GM19452 (cell line): ENCODE data around the gene HOXC9.

Experiments
- ATAC-seq: cut with Tn5 transposase; IDR thresholded peaks from one replicate; pipeline ENCODE4 v1.9.1; 2021; ENCODE audit not compliant: unreplicated experiment

The HOXC9 gene

DNA sequence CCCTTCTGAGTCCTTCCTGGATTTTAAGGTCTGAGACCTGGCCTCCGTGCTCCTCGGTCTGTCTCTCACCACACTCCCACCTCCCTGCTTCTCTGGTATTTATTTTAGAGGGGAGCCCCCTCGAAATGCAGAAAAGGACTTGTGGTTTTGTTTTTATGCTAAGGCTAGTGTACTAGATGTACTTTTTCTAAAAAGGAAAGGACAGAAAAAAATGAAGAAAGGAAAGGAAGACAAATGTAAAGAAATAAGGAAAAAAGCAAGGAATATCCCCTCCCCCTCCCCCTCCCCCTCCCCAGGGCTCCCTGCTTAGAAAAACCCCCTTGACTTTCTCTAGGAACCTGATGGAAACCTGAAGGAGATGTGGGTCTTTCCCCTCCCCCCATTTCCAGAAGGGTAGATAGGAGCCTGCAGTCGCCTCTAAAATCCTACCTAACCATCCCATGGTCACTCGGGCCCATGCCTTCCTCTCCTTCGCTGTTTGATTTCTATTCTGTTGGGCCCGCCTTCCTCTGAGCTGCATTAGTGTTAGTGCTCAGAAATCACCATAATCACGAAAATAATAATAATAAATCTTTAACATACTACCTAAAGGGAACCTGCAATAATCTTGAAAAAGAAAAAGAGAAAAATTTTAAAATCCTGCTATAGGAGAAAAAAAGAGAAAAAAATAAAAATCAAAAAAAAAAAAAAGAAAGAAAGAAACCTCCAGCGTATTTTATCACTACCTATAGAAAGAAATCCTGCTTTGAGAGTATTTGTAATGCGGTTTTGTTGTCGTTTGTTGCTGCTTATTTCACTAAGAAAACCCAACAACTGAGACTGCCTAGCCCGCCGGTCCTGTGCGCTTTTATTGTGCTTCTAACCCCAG, 11.9 kb downstream of the HOXC9 start:
- no peak for ATAC-seq

DNA sequence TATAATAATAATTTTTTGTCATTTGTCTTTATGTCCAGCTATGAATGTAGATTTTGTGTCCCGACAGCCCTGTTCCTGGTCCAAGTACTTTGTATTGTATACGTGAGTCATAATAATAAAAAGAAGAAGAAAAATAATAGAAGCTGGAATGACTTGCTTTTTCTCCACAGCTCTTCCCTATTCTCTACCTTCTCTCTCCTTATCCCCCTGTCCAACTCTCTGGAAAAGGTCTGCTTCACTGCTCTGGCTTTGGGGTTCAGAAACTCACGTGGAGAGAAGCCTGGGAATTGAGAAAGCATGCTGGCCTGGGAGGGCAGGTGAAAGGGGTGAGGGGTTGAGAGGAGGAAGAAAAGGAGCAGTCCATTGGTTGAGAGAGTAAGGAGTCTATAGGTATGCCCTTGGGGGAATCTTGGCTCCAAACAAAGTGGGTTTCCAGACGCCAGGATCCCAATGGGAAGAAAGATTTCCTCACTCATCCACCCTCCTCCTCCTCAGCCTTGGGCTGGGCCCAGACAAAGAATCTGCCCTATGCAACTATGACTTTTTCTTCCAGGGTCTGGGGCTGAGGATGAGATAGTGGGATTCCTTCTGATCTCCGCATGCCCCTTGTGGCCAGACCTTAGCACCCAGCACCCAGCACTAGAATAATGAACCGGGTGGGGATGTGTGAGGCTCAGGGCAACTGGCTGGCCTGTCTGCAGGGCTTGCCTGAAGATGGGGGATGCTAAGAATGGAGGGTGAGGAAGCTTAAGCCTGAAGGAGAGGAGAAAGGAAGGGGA, 12.9 kb downstream of the HOXC9 start:
- ATAC-seq, result no peak

DNA sequence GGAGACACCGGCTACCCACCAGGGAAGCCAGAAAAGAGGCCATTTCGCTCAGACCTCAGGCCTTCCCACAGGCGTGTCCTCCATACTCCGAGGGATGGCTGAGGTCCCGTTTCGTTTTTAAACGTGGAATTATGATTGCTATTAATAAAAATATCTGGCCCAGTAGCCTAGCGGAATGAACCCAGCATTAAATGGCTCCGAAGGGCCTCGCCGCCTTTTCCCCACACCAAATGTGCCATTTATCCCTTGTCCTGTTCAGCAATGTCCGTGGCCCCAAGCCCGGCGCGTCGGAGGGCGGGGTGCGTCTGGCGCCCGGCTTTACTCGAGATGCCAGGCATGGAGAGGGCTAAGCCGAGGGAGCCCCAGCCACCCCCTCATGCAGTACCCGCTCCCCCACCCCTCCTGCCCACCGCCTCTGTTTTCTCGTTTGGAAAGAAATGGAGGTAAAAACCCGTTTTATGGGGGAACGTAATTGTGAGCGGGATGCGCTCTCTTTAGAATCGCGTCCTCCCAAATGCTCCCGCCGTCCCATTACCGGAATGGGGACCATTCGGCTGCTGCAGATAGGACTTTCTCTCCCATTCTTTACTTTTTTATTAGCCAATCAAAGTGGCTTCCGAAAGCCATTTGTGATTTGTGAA, 14.5 kb downstream of the HOXC9 start:
- no peak for ATAC-seq

DNA sequence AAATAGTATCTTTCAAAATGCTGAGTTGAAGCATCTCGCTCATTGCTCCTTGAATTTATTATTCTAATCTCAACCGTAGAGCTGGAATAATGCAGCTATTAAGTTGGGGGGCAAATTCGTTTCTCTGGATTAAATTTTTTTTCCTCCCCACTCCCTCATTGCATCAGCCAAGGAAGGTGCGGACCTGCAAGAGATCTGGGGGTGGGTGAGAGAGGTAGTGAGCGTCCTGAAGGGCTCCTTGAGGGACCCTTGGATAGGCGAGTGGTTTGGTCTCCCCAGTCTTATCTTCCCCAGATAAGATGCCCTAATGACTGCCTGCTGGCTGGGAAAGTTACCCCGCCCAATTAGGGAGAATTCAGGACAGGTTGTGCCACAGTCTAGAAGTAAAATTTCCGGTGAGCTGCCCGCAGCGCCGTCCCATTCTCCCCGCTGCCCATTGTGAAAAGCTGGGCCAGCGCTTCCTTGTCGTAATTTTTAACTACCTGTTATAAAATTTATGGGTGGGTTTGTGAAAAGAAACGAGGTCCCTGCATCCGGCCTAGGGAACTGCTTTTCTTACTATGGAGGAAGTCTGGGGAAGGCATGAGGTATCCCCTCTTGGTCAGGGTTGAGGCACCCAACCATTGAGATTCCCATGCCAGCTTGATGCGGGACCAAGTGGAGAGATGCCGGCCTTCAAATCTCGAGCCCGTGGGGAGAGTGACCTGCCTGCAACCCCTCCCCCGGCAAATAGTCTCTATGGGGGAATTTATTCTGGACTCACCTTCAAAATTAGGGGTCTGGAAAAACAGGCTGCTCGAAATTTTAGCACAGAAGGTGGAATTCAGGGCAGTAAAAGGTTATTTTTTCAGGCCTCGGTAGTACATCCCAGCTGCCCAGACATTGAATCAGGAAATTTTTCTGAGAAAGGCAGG, 15.3 kb downstream of the HOXC9 start:
- no peak for ATAC-seq

DNA sequence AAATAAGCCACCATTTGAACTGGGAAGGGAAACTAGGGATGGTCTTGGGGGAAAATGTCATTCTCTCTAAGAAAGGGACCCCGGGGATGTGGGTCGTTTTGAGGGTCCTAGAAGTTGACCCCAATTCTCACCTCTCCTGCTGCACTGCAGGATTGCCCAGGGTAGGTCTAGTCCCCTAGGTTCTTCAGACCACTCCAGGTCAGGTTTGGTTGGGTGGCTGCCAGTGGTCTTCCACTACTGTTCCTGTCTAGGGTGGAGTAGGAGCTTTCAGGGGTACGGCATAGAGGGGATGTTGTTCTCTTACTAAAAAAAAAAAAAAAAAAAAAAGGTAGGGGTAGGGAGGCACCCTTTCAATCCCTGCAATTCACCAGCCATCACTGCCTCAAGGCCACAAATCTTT, 16.1 kb downstream of the HOXC9 start:
- no peak for ATAC-seq

DNA sequence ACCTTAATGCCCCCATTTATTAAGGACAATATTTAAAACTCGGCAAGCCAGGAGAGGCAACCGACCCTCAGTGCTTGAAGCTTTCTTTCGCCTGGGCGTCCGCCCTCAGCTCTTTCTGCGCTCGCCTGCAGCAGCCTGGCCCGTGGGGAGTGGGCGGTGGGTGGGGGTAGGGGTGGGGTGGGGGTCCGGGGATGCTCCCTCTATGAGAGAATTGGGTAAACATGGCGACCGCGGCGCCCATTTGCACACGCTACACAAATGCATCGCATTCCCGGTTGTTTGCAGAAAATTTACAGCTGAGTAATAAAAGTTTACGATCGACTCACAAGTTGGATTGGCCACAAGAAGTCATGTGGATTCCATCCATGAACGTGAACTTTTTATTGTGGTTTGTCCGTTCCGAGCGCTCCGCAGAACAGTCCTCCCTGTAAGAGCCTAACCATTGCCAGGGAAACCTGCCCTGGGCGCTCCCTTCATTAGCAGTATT, 16.6 kb downstream of the HOXC9 start:
- ATAC-seq, result no peak

DNA sequence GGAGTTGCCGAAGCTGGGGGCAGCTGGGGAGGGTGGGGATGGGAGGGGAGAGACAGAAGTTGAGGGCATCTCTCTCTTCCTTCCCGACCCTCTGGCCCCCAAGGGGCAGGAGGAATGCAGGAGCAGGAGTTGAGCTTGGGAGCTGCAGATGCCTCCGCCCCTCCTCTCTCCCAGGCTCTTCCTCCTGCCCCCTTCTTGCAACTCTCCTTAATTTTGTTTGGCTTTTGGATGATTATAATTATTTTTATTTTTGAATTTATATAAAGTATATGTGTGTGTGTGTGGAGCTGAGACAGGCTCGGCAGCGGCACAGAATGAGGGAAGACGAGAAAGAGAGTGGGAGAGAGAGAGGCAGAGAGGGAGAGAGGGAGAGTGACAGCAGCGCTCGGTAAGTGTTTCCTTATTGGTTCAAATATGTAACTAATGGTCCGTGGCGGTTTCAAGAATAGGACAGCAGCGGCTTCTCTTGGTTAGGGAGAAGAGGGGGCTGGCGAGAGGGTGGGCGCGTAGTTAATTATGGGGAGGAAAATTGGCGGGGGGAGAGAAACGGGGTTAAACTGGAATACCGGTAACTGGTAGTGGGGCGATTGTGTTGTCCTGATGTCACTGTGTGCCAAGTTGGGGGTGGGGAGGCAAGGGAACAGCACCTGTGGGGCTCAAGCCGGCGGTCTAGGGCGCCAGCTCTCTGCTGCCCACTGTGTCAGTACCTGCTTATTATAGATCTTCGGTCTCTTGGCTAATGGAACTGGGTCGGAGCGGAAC, 17.2 kb downstream of the HOXC9 start:
- ATAC-seq, result peak; percentile 18

DNA sequence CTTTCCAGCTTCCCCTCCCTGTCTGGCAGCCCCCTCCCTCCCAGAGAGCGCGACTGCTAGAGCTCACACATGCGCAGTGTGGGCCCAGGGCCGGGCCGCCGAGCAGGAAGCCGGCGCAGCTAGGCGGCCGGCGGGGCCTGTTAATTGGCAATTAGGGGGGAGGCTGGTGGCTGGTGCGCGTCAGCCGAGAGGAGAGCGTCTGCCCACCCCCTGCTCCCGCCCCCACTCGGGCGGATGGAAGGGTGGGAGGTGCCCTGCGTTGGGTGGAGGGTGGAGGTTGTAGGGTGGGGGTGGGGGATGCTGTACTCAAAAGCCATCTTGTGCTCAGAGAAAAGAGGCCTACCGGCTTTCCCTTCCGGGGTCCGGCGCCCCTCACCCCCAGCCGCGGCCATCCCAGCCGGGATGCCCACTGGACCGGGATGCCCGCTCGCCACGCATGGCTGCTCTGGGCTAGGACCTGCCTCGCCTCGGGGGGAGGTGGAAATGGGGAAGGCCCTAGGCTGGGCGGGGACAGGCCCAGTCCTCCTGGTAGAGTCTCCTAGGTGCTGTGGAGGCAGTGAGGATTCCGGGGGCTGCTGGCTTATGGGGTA, 18.0 kb downstream of the HOXC9 start:
- peak; percentile 80 for ATAC-seq

DNA sequence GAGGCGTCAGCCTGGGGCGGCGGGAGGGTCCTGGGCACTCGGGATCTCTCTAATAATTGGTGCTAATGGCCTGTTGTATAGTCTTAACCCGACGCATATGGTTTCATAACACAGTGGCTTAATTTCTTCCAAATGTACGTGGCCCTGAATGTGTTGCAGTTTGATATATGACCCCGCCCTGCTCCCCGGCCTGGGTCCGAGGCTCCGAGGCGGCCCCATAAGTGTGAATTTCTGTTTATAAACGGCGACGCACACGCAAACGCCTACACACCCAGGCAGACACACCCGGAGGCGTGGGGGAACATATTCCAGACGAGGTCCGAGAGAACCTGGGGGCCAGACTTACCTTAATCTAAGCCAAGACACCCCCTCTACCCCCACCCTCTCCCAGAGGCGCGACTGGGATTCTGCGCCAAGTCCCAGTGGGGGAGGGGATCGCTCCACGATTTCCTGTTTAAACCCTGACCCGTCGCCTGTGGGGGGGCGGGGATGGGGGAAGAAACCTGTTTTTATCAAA, 18.6 kb downstream of the HOXC9 start:
- no peak for ATAC-seq

DNA sequence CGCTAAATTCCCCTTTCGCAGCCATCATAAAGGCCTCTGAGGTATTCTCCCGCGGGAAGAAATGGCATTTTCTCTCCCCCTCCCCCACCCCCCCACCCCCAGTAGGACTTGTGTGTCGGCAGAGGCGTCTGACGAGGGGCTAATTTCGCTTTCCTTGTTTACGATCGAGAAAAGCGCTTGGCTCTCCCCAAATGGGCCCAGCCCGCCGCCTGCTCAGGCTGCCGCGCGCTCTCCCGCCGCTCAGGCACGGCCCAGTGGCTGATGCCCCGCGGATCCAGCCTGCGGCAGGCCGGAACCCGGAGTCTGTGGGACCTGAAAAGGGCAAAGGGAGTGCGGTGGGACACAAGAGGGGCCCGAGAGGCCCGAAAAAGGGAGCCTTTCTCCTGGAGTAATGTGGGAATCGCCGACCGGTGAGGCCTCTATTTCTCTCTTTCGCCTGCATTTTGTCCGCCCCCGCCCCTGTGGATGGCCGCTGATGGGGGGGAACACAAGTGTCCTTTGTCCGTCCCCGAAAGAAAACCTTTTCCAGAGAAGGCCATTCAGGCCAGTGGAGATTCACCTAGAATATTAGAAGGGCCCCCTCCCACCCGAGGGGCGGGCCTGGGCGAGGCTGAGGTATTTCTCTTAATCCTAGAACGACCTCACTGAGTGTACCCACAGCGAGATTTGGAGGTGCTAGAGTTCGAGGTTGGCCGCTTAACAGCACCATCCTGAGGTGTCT, 19.3 kb downstream of the HOXC9 start:
- ATAC-seq, result no peak

DNA sequence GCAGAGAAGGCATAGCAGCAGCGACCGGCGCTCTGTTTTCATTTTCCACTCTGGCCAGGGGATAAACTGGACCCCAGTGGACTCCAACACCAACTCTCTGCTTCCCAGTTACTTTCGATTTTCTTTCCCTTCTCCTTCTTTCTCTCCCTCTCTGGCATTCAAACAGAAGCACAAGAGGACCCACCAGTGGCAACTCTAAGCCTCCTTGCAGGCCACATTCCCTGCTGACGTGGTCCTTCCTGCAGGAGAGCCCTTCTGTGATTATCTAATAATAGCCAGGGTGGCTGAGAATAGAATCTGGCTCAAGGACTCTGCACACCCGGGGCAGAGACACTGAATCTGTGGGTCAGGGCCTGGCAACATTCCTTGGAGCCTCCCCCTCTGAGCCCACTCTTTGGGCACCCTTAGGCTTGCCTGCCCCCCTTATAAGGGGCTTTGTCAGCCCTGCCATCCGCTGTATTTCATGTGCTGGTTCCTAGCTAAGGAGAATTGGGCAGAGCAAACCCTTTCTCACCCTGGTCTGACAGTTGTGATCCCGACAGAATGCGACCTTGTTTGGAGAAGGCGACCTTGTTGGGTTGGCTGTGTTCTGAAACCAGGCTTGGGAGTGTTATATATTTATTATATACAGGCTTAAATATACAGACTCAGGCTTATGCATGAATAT, 20.1 kb downstream of the HOXC9 start:
- ATAC-seq, result no peak

DNA sequence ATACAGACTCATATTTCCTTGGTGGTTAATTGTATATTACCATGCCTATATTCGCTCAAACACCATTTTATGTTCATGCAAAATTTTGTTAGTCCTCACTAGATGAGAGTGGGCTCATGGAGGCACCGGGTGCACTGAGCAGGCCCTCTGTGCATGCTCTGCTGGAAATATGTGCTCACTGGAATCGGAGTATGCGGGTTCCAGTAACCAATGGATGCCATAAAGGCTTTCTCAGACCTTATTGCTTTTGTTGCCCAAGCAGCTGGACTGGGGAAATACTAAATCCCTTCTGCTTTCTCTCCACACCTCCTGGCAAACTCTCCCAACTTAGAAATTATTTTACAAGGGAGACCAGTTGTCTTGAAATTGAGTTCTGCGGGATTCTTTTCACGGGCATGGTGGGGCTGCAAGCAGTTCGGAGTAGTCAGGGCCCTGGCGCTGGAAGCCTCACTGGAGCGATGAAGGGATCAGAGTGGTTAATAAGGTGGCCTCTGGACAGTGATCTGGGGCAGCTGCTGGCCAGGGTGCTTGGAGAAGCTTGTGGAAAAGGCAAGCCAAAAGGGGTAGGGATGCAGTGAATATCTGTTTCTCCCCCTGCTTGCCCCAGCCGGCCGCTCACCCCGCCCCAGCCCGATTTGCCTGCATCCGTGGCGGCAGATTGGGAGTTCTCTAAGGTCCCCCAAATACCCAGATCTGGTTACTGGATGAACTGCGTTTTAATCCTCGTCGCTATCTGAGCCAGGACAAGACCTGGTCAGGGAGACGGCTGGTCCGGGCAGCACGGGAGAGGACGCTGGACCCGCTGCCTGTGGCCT, 20.8 kb downstream of the HOXC9 start:
- ATAC-seq, result no peak

DNA sequence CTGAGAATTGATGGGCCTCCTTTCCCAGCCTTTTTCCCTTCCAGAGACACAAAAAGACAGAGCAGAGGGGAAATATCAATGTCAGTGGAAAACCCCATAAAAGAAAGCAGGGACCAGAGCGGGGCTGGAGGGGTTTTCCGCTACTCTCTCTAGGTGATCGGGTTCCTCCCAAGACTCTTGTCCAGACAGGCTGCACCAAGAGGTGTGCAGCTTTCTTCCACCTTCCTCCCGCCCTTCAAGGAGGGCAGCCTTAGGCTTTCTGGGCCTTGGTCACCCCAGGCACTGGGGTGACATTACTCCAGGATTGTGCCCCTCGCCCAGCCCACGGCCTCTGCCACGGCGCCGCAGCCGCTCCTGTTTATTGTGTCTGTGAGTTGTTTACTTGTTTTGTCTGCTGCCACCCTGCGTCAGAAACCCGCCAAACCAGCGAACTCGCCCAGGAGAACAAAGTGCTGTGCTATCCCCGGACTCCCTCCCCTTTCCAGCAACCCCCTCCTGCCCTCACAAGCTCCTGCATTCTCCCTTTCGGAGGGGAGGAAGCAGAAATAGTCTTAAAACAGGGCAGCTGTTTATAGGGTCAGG, 21.6 kb downstream of the HOXC9 start:
- ATAC-seq, result no peak

DNA sequence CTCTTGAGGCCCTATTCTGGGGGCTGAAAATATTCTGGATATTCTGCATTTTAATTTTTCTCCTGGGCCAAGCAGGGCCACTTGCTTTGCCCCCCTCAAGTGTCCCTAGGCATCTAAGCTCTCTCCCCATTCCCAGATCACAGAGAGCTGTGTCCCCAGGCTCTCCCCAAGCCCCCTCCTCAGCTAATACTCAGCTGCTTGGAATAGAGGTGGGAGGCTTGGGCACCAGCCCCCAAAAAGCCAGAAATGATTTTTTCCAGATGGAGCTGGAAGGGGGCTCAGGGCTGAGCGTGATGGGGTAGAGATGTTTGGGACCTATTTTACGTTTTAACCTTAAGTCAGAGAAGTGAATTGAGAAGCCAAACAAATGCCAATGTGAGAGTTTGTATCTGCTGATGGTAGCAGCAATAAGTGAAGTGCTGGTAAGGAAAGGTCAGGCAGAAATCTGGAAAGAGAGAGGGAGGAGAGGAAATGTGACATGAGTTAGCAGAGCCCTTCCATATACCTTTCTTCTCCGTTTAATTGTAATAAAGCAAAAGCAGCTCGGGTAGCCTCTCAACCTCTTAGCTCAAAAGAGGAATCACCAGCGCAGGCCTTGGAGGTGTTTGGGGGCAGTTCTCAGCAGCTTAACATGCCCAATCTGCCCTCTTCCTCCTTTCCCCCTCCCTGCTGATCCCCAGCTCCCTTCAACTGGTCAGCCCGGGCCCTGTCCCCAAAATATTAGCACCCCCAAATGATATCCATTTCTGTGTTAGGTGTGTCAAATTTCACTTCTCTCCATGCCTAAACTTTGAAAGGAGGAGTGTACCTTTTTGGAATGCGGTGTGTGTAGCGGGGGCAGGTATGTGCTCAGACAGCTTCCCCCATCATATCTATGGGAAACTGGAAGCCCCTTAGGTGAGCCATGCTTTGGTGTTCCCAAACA, 23.3 kb downstream of the HOXC9 start:
- no peak for ATAC-seq

DNA sequence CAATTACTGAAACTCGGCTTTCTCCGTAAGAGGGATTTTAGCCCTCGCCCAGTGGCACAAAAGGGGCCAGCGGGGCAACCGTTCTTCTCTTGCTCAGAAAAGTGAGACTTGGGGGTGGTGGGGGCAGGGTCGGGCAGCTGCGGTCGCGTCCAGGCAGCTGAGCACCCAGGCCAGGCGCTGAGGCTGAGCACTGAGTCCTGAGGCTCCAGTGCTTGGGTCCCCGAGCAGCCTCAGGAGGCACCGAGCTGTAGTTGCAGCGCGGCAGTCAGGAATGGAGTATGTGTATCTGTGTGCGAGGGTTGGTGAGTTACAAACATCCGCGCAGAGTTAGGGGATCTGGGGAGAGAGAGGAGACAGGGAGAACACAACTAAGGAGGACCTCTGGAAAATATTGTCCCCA, 24.2 kb downstream of the HOXC9 start:
- ATAC-seq, result no peak
